NOMO-1 treated with dmso at 0.1 percent for 144 hours (cell line): Measurements from ENCODE around the gene HIVEP2.
A peak's percentile ranks its signal among the peaks of the same experiment; 100 is the strongest.

Experiments
- DNase-seq: peaks from one replicate; lab custom pipeline; 2025; ENCODE audit not compliant: unreplicated experiment; lab: John Stamatoyannopoulos, UW

The HIVEP2 gene

GRCh38 chr6:142821860-142822259, 123.1 kb downstream of the HIVEP2 start:
- DNase-seq: no peak

- no peak for DNase-seq
These were observed 123.7 kb downstream of the HIVEP2 start for GRCh38 chr6:142821164-142821716.

DNA sequence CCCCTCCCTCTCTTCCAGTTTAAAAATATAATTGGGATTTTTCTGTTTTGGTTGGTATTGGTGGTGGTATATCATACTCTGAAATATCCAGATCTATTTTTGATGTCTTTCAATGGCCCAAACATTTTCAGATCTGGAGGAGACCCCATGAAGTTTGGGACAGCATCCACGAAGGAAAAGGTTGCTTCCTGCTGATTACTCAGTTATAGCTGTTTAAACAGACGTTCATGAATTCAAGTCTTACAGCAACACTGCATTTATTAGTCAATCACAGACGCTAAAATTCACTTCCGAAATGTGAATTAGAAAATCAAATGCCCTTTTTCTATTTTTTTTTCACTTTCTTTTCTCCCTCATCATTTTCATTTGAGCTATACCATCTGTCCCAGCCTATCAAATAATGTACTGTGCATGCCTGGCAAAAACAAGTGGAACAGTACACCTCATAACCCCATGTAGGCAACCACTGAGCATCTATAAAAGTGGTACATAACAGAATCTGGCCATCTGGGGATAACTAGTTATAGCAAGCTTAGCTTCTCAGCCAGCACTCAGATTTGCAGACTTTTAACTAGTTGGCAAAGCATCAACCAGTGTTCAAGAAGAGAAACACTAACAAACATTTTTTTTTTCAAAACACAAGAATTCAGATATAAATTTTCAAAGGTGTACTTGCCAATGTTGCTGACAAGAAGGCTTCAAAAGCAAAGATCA, 124.5 kb downstream of the HIVEP2 start:
- no peak for DNase-seq

GRCh38 chr6:142819603-142820337, 125.2 kb downstream of the HIVEP2 start:
- peak; percentile 12 for DNase-seq

GRCh38 chr6:142816486-142816885, 128.5 kb downstream of the HIVEP2 start:
- DNase-seq: no peak

DNA sequence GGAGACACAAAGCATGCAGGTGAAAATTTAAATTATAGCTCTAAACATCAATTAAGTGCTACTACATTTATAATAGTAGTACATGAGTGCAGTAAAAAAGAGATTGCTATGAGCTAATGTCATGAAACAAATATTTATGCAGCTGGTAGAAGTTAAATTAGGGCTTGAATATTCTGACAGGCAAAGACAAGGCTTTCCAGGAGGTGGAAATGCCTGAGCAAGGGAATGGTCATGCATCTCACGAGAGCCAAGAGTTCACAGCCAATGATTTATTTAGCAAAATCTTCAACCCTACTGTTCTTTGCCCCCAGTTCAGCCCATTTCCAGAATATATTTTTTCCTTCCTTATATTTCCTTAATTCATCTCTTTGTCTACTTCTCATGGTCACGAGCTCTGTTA, 128.9 kb downstream of the HIVEP2 start:
- no peak for DNase-seq

DNA sequence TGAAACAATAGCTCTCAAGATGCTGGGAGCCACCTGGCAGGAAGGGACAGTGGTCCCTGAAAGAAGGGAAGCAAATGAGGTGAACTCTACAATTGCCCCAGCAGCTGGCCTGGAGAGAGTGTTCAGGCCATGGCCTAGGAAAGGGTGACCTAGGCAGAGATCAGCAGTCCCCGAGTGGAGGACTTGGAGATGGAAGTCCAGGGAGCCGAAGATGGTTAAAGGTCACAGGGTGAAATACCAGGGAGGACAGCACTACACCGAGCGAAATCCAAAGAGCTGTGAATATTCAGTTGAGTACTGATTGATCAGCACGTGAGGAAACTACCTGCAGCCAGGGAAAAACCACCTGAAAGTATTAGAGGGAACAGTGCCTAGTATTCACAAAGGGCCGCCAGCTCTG, 133.1 kb downstream of the HIVEP2 start:
- DNase-seq: no peak

DNA sequence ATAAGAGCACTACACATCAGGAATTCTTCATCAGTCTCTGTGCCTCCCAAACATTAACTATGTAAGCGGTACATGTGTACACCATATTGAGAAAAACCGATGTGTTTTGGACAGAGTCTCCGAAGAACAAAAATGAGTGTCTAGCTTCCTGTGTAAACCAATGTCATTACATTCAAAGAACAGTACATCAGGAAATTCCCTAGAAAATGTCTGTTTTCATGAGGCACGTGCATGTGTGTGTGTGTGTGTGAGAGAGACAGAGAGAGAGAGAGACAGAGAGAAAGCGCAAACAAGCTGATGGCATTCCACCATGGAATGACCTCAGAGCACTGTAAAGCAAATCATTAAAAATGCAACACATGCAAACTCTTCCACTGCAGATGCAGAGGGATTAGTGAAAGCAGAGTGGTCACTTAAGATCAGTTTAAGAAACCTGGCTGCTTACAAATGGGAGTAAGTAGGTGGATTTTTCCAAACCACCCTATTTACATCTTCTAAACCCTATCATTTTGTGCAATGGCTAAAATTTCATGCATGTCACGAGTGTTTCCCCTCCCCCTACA, 133.9 kb downstream of the HIVEP2 start:
- DNase-seq: no peak

- DNase-seq: no peak
These were observed 135.0 kb downstream of the HIVEP2 start for GRCh38 chr6:142809947-142810346.

GRCh38 chr6:142808405-142809061, 136.4 kb downstream of the HIVEP2 start:
- DNase-seq: no peak

DNA sequence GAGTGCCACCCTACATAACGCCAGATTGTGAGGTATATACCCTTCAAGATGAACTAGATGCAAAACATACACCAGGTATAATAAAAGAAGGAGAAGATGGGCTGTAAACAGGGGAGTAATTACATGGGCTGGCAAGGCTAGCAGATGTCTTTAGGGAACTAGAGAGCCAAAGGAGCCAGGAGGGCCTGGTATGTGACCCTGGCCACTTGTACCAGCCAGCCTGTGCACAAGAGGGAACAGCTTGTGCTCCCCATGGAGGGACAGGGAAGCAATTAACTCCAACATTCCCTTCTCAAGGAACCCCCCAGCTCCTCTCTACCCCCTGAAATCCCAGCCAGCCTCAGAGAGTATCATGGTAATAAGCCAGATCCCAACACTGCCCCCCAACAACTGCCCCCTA, 139.9 kb downstream of the HIVEP2 start:
- no peak for DNase-seq

DNA sequence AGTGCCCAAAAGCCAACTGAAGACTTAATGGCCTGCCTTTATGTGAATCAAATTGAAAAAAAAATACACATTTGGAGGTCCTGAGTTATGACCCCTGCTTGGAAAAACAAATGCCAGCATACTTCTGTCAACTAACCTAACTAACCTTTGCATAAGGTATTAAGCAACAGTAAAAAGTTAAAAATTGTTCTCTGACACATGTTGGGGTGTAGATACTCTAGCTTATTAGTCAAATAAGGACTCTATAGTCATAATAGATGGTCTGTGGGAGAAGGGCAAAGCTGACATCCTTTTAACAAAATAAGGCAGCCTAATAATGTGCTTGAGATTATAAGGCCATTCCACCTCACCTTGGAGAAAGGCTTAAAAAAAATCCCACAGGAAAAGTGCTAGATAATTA, 140.5 kb downstream of the HIVEP2 start:
- DNase-seq: no peak

GRCh38 chr6:142803495-142804058, 141.4 kb downstream of the HIVEP2 start:
- no peak for DNase-seq

GRCh38 chr6:142803032-142803431, 141.9 kb downstream of the HIVEP2 start:
- DNase-seq: no peak

- no peak for DNase-seq
These were observed 142.9 kb downstream of the HIVEP2 start for GRCh38 chr6:142802124-142802523.

GRCh38 chr6:142800240-142800639, 144.7 kb downstream of the HIVEP2 start:
- no peak for DNase-seq

DNA sequence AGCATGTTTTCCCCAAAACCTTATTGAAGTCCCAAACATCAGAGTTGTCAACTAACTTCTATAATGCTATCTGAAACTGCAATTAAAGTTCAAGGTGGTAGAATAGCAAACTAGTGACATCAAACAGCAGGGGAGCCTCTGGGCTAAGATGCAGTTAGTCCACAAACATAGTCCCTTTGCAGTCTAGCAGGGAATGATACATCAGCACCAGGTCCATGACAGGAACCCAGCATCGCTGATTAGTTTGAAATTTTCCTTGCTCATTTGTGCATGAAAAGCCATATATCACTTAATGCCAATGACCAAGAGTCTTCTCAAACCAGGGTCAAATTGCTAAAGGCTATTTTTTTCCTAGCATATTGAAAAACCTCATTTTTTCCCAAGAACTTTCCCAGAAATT, 145.3 kb downstream of the HIVEP2 start:
- DNase-seq: no peak

DNA sequence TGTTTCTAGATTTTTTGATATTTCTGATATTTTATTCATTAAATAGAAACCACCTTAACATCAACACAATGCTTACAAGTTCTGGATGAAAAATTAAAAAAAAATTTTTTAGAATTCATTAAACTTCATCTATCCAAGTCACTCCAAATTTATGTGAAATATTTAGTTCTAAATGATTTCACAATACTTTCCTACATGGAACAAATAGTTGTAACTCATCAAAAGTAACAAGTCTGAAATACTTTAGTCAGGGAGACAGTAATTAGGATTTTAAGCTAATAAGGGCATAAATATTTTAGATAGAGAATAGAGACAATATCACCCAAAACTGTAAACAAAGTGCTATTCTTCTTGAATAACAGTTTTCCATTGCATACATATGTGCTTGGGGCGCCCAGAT, 147.8 kb downstream of the HIVEP2 start:
- no peak for DNase-seq

GRCh38 chr6:142796571-142796970, 148.4 kb downstream of the HIVEP2 start:
- peak; percentile 80 for DNase-seq

DNA sequence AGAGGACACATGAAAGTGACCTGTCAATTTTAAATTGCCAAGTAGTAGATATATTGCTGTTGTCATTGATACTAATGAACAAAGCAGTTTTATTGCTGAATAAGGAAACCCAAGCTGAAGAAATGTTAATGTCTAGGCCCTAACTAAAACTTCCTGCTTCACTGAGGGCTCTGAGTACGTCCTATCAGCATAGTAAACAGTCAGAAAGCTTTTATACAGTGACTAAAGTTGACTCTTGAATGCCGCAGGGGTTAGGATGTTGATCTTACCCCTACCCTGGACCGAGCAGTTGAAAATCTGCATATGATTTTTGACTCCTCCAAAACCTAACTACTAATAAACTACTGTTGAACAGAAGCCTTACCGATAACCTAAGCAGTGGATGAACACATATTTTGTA, 149.0 kb downstream of the HIVEP2 start:
- DNase-seq: no peak

GRCh38 chr6:142794424-142794823, 150.6 kb downstream of the HIVEP2 start:
- no peak for DNase-seq
